ENCODE measurements around the gene PMVK.

- TF ChIP-seq POLR2A (IDR thresholded peaks at IDR 0.05) = no peak
- no peak for TF ChIP-seq CTCF (IDR thresholded peaks at IDR 0.05)
Measured at GRCh38 chr1:154958681-154959425, 22.3 kb upstream of the PMVK start.

Data from thyroid gland (tissue), 4 donors.